ENCODE measurements around the gene RNF169.
"Not testable (repeated sequence)": the region's sequence is repeated elsewhere in the genome, so short reads cannot be mapped to it uniquely, and the experiment has no call there.

DNA sequence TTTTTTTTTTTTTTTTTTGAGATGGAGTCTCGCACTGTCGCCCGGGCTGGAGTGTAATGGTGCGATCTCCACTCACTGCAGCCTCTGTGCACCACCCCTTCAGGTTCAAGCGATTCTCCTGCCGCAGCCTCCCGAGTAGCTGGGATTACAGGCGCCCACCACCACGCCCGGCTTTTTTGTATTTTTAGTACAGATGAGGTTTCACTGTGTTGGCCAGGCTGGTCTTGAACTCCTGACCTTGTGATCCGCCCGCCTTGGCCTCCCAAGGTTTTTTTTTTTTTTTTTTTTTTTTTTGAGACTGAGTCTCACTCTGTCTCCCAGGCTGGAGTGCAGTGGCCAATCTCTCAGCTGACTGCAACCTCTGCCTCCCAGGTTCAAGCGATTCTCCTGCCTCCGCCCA is 1.9 kb downstream of the RNF169 start:
- not testable (repeated sequence) for TF ChIP-seq EZH2 (optimal IDR thresholded peaks at IDR 0.05; ENCODE audit: low read depth, low read length)
- TF ChIP-seq, protein P1, sequence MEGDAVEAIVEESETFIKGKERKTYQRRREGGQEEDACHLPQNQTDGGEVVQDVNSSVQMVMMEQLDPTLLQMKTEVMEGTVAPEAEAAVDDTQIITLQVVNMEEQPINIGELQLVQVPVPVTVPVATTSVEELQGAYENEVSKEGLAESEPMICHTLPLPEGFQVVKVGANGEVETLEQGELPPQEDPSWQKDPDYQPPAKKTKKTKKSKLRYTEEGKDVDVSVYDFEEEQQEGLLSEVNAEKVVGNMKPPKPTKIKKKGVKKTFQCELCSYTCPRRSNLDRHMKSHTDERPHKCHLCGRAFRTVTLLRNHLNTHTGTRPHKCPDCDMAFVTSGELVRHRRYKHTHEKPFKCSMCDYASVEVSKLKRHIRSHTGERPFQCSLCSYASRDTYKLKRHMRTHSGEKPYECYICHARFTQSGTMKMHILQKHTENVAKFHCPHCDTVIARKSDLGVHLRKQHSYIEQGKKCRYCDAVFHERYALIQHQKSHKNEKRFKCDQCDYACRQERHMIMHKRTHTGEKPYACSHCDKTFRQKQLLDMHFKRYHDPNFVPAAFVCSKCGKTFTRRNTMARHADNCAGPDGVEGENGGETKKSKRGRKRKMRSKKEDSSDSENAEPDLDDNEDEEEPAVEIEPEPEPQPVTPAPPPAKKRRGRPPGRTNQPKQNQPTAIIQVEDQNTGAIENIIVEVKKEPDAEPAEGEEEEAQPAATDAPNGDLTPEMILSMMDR (IDR thresholded peaks at IDR 0.05; ENCODE audit: low read length) = not testable (repeated sequence)

All from MM.1S (cell line).